Type B pancreatic cell (in vitro differentiated cells): ENCODE results near the gene TMEM19. TPM values are rescaled to one million over a fixed set of nuclear protein-coding genes. Genes with fewer than 3 reads are reported as not detected.

Experiments
- DNase-seq: peaks from one replicate; pipeline ENCODE4 v3.0.0; 2021; ENCODE audit warnings: mixed read lengths; ENCODE audit not compliant: unreplicated experiment; ENCODE audit errors: extremely low spot score
- H3K27ac Mint-ChIP-seq: 2 replicates; pipeline ENCODE4 v1.8.0; 2021; ENCODE audit warnings: mild to moderate bottlenecking, mixed read lengths
- H3K27me3 Mint-ChIP-seq: 2 replicates; pipeline ENCODE4 v1.8.0; 2021; ENCODE audit warnings: mixed read lengths
- H3K36me3 Mint-ChIP-seq: 2 replicates; pipeline ENCODE4 v1.8.0; 2021; ENCODE audit warnings: mixed read lengths
- H3K4me1 Mint-ChIP-seq: one replicate; pipeline ENCODE4 v1.8.0; 2021; ENCODE audit warnings: mixed read lengths; ENCODE audit not compliant: unreplicated experiment
- H3K4me3 Mint-ChIP-seq: 2 replicates; pipeline ENCODE4 v1.8.0; 2021; ENCODE audit warnings: mild to moderate bottlenecking, mixed read lengths
- H3K9me3 Mint-ChIP-seq: 2 replicates; pipeline ENCODE4 v1.8.0; 2021; ENCODE audit warnings: mixed read lengths
- total RNA-seq: library from RNA; stranded (reverse); gene quantifications from 2 replicates; pipeline ENCODE4 v1.2.1, GENCODE V29; 2021; ENCODE audit warnings: low replicate concordance
- TF ChIP-seq, protein P1 (sequence below): fragments of 200-600 bp; sonication (generic); conservative IDR thresholded peaks from 2 replicates; pipeline ENCODE4 v1.5.0; 2021; ENCODE audit warnings: antibody characterized with exemption, mild to moderate bottlenecking

Gene TMEM19
- total RNA-seq, 1 donor from 2014 or later = 15.3 TPM

DNA sequence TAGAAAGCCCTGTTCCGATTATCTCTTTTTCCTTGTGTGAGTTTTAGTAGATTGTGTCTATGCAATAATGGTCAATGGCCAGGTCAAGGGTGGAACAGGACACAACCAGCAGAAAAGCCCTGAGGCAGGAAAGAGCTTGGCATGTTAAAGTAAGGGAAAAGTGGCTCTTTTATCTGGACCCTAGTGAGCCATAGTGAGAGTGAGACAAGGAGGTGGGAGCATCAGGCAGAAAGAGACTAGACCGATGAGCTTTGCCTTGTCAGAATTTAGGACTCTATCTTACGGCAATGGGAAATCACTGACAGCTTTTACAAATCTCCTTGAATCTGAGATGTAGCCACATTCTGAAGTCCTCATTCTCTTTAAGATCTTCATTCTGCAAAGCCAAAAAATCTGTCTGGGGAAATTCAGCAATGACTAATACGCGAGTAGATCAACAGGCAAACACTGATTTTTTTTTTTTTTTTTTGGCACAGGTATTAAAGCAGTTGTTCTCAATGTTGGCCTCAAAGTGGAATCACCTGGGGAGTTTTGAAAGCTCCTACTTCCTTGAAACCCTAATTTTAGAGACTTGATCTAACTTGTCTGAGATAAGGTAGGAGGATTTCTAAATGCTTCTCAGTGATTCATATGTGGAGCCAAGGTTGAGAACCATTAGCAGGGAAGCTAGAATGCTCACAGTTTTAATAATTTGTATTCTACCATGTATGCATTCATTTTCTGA is 33.9 kb downstream of the TMEM19 start:
- Mint-ChIP-seq H3K9me3 (no peaks in the 10 kb centered on the region), H3K27me3 (peaks cover 3% of the 10 kb centered on the region), H3K4me3 (no peak overlapping the region), H3K4me1 (no peaks in the 10 kb centered on the region), H3K27ac (no peak overlapping the region), H3K36me3 (no peaks in the 10 kb centered on the region)
- DNase-seq = no peak
- TF ChIP-seq, protein P1, sequence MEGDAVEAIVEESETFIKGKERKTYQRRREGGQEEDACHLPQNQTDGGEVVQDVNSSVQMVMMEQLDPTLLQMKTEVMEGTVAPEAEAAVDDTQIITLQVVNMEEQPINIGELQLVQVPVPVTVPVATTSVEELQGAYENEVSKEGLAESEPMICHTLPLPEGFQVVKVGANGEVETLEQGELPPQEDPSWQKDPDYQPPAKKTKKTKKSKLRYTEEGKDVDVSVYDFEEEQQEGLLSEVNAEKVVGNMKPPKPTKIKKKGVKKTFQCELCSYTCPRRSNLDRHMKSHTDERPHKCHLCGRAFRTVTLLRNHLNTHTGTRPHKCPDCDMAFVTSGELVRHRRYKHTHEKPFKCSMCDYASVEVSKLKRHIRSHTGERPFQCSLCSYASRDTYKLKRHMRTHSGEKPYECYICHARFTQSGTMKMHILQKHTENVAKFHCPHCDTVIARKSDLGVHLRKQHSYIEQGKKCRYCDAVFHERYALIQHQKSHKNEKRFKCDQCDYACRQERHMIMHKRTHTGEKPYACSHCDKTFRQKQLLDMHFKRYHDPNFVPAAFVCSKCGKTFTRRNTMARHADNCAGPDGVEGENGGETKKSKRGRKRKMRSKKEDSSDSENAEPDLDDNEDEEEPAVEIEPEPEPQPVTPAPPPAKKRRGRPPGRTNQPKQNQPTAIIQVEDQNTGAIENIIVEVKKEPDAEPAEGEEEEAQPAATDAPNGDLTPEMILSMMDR = no peak

DNA sequence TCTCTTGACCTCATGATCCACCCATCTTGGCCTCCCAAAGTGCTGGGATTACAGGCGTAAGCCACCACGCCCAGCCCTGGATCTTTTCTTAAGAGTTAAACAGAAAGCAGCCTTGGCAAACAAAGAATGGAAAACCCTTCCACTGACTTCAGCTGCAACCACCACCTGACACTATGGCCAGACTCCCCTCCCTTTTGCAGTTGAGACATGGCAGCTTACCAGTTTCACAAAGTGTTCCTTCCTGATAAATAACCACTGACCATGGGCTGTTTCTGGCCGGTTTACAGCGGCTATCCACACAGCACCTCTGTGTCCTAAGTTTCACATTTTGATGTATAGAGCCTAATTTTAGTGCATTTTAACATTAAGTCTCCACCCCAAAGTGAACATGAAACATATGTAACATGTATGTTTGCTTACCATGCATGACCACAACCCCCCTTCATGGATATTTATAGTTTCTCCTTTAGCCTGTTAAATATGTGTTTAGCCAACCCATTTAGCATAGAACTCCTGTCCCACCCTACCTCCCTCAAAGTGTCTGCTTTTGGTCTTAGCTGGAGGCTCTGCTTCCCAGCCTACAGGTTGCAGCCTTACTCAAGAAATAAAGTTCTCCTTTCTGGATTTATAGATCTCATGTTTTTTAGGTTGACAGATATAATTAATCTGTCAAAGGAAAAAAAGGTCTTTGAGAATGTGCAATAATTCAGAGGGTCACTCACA is 36.1 kb downstream of the TMEM19 start:
- Mint-ChIP-seq H3K4me3 (no peak overlapping the region), H3K4me1 (no peaks in the 10 kb centered on the region), H3K9me3 (no peaks in the 10 kb centered on the region), H3K36me3 (no peaks in the 10 kb centered on the region), H3K27me3 (peaks cover 3% of the 10 kb centered on the region), H3K27ac (no peak overlapping the region)
- no peak for DNase-seq
- TF ChIP-seq, protein P1 = no peak

DNA sequence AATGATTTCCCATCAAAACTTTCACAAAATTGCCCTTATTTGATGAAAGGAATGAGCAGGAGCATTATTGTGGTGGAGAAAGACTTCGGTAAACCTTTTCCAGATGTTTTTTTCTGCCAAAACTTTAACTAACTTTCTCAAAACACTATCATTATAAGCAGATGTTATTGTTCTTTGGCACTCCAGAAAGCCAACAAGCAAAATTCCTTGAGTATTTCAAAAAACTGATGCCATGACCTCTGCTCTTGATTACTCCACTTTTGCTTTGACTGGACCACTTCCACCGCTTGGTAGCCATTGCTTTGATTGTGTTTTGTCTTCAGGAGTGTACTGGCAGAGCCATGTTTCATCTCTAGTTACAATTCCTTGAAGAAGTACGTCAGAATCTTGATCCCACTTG is 39.1 kb downstream of the TMEM19 start:
- no peaks in the 10 kb centered on the region for H3K27me3 Mint-ChIP-seq
- TF ChIP-seq, protein P1 = no peak

DNA sequence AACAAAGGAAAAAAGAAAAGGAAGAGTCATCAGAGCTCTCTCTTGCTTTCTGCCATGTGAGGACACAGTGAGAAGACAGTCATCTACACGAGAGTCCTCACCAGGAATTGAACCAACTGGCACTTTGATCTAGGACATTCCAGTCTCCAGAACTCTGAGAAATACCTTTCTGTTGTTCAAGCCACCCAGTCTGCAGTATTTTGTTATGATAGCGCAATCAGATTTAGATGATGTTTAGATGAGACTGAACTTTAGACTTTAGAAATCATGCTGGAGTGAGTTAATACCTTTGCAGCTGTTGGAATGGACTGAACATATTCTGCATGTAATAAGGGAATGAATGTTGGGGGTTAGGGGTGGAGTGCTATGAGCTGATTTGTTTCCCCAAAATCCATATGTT is 40.7 kb downstream of the TMEM19 start:
- Mint-ChIP-seq H3K36me3 (no peaks in the 10 kb centered on the region), H3K27me3 (no peaks in the 10 kb centered on the region), H3K27ac (no peak overlapping the region), H3K9me3 (no peaks in the 10 kb centered on the region), H3K4me3 (no peak overlapping the region), H3K4me1 (no peaks in the 10 kb centered on the region)
- TF ChIP-seq, protein P1 = no peak
- no peak for DNase-seq

More for the DNA sequence above, 39.1 kb downstream of the TMEM19 start:
- Mint-ChIP-seq H3K36me3 (no peaks in the 10 kb centered on the region), H3K27ac (no peak overlapping the region), H3K4me3 (no peak overlapping the region), H3K4me1 (no peaks in the 10 kb centered on the region), H3K9me3 (no peaks in the 10 kb centered on the region)
- no peak for DNase-seq

DNA sequence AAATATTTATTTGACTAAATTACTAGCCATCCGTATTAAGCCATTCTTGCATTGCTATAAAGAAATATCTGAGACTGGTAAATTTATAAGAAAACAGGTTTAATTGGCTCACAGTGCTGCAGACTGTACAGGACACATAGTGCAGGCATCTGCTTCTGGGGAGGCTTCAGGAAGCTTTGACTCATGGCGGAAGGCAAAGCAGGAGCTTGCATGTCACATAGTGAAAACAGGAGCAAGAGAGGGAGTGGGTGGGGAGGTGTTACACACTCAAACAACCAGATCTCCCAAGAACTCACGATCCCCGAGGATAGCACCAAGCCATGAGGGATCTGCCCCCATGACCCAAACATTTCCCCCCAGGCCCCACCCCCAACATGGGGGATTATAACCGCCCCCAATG is 42.1 kb downstream of the TMEM19 start:
- Mint-ChIP-seq H3K4me1 (no peaks in the 10 kb centered on the region), H3K27ac (no peak overlapping the region), H3K9me3 (no peaks in the 10 kb centered on the region), H3K4me3 (no peak overlapping the region), H3K36me3 (no peaks in the 10 kb centered on the region), H3K27me3 (no peaks in the 10 kb centered on the region)
- DNase-seq = no peak
- TF ChIP-seq, protein P1 = no peak
